A549 treated with RU486 at 1 μM for 4 hours (cell line): ENCODE measurements around the gene CD3G. TPM values are rescaled to one million over a fixed set of nuclear protein-coding genes. Genes with fewer than 3 reads are reported as not detected.

Experiments used
- total RNA-seq: library from RNA; stranded (reverse); fragments of 200-300 nt; extraction: Qiagen RNA extraction; gene quantifications from 5 replicates; pipeline ENCODE4 v1.2.3, GENCODE V29; 2022; ENCODE audit warnings: low read depth

Gene CD3G
- total RNA-seq: not detected in 5 replicates

GRCh38 chr11:118343981-118344515 is at the start of gene CD3G:
Gene CD3G (plus strand): TSS chr11:118344344. CDS start chr11:118344424, 80 bp downstream.

DNA sequence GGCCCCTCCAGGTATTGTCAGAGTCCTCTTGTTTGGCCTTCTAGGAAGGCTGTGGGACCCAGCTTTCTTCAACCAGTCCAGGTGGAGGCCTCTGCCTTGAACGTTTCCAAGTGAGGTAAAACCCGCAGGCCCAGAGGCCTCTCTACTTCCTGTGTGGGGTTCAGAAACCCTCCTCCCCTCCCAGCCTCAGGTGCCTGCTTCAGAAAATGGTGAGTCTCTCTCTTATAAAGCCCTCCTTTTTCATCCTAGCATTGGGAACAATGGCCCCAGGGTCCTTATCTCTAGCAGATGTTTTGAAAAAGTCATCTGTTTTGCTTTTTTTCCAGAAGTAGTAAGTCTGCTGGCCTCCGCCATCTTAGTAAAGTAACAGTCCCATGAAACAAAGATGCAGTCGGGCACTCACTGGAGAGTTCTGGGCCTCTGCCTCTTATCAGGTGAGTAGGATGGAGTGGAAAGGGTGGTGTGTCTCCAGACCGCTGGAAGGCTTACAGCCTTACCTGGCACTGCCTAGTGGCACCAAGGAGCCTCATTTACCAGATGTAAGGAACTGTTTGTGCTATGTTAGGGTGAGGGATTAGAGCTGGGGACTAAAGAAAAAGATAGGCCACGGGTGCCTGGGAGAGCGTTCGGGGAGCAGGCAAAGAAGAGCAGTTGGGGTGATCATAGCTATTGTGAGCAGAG is 39.4 kb upstream of the CD3G start, which contains the start of gene CD3E:
Gene CD3E (plus strand): TSS at position 163 of the 681 bp plus-strand sequence. CDS start 223 bp downstream, at position 386.

GRCh38 chr11:118342503-118343161 is 1.5 kb upstream of the CD3G start, which contains the start of gene CD3D:
Gene CD3D (minus strand): TSS chr11:118342705. CDS start chr11:118342607, 98 bp downstream.

GRCh38 chr11:118359295-118359958 is 15.3 kb downstream of the CD3G start, which contains the start of gene UBE4A:
Gene UBE4A (plus strand): TSS chr11:118359600. CDS start chr11:118365081, 5,481 bp downstream.

DNA sequence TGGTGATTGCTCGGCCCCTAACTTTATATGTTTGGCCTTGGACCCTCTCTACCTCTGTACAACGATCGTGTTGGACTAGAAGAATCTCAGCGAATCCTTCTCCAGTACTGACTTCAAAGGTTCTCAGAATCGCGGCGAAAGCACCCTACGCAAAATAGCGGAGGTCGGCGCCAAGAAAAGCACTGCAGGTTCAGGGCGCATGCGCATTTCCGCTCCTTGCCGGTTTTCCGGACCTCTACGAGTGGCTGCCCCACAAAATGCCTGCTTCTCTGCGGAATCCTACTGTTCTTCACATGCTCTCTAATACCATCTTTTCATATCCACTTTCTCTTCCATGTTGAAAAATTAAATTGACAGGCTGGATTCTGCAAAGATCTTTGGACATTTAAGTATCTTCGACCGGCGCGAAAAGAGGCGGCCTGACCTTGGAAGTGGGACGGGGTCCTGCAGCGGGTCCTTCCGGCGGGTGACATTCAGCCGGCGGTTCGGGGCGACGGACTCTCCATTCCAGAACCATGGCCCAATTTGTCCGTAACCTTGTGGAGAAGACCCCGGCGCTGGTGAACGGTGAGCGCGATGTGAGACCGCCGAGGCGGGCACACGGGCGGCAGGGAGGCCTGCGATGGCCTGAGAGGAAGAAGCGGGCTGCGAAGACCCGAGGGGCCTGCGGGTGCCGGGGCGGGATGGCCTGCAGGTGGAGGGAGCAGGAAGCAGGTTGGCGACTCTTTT is 57.2 kb downstream of the CD3G start, which contains the start of gene ATP5MG:
Gene ATP5MG (plus strand): TSS at position 456 of the 729 bp plus-strand sequence. CDS start 60 bp downstream, at position 516.

Other genes with a start within 250 kb of the CD3G start
- 0.07 to 0.16 TPM (median 0.07 TPM) in 3 of 5 replicates, not detected in the others for gene SCN4B, start 191.5 kb upstream of the CD3G start, total RNA-seq
- not detected in 5 replicates for gene SCN2B, start 167.7 kb upstream of the CD3G start, total RNA-seq
- not detected in 5 replicates for gene JAML, start 119.3 kb upstream of the CD3G start, total RNA-seq
- 0.22 to 0.38 TPM (median 0.33 TPM) in 5 replicates for gene MPZL3, start 92.0 kb upstream of the CD3G start, total RNA-seq
- 0.06 to 0.19 TPM in 2 of 5 replicates, not detected in the others for gene MPZL2, start 80.0 kb upstream of the CD3G start, total RNA-seq
- not detected in 5 replicates for gene CD3E, start 39.6 kb upstream of the CD3G start, total RNA-seq
- gene CD3D, start 1.6 kb upstream of the CD3G start, total RNA-seq: 0.64 TPM in 1 of 5 replicates, not detected in the others
- gene UBE4A, start 15.3 kb downstream of the CD3G start, total RNA-seq: 6.8 to 10.9 TPM (median 10.4 TPM) in 5 replicates
- gene ATP5MG, start 57.3 kb downstream of the CD3G start, total RNA-seq: 164 to 227 TPM (median 194 TPM) in 5 replicates
- 10.9 to 13.7 TPM (median 13.0 TPM) in 5 replicates for gene KMT2A, start 92.1 kb downstream of the CD3G start, total RNA-seq
- gene TTC36, start 183.1 kb downstream of the CD3G start, total RNA-seq: not detected in 5 replicates
- gene TMEM25, start 186.8 kb downstream of the CD3G start, total RNA-seq: 0.31 to 0.83 TPM (median 0.67 TPM) in 5 replicates
- 15.5 to 17.8 TPM (median 16.4 TPM) in 5 replicates for gene IFT46, start 221.6 kb downstream of the CD3G start, total RNA-seq
- gene ARCN1, start 228.1 kb downstream of the CD3G start, total RNA-seq: 82.9 to 104 TPM (median 90.8 TPM) in 5 replicates